GM23338 (cell line): ENCODE measurements around the gene CCSER2. TPM values are rescaled to one million over a fixed set of nuclear protein-coding genes. Genes with fewer than 3 reads are reported as not detected.
"Not testable (repeated sequence)": the region's sequence is repeated elsewhere in the genome, so short reads cannot be mapped to it uniquely, and the experiment has no call there.

ENCODE experiments used
- ATAC-seq: fragments of 200-7000 bp; cut with Tn5 transposase; 3 replicates; pipeline ENCODE4 v1.9.1; 2020
- DNase-seq: peaks from one replicate; pipeline ENCODE4 v3.0.0-alpha.2; 2015; ENCODE audit warnings: low spot score
- H2AFZ ChIP-seq: fragments of 200-600 bp; sonication (generic); 2 replicates; pipeline ENCODE4 v1.8.0; 2016; ENCODE audit warnings: antibody characterized with exemption, mild to moderate bottlenecking, moderate library complexity
- H3F3A ChIP-seq: fragments of 200-600 bp; sonication (generic); replicated peaks from 2 replicates; pipeline ENCODE4 v1.8.0; 2017; ENCODE audit warnings: antibody characterized with exemption, mixed run types, low read depth
- H3K27ac ChIP-seq: fragments of 200-600 bp; sonication (generic); 2 replicates; pipeline ENCODE4 v1.6.1; 2016; ENCODE audit warnings: low read depth
- H3K27me3 ChIP-seq: fragments of 200-600 bp; sonication (generic); 2 replicates; pipeline ENCODE4 v1.8.0; 2016; ENCODE audit warnings: mild to moderate bottlenecking, mixed run types, moderate library complexity; ENCODE audit not compliant: insufficient read depth
- H3K36me3 ChIP-seq: fragments of 200-600 bp; sonication (generic); 2 replicates; pipeline ENCODE4 v1.8.0; 2016; ENCODE audit warnings: mild to moderate bottlenecking; ENCODE audit not compliant: insufficient read depth
- H3K4me1 ChIP-seq: fragments of 200-600 bp; sonication (generic); 2 replicates; pipeline ENCODE4 v1.8.0; 2016; ENCODE audit warnings: mild to moderate bottlenecking, moderate library complexity; ENCODE audit not compliant: insufficient read depth
- H3K4me2 ChIP-seq: fragments of 200-600 bp; sonication (generic); 2 replicates; pipeline ENCODE4 v1.7.1; 2017; ENCODE audit warnings: mixed run types
- H3K4me3 ChIP-seq: fragments of 200-600 bp; sonication (generic); 2 replicates; pipeline ENCODE4 v1.6.1; 2016; ENCODE audit warnings: mixed run types
- H3K79me2 ChIP-seq: fragments of 200-600 bp; sonication (generic); replicated peaks from 2 replicates; pipeline ENCODE4 v1.8.0; 2017; ENCODE audit warnings: mild to moderate bottlenecking; ENCODE audit not compliant: insufficient read depth
- H3K9me2 ChIP-seq: fragments of 200-600 bp; sonication (generic); 2 replicates; pipeline ENCODE4 v1.8.0; 2017; ENCODE audit not compliant: insufficient read depth
- H4K20me1 ChIP-seq: fragments of 200-600 bp; sonication (generic); replicated peaks from 2 replicates; pipeline ENCODE4 v1.8.0; 2017; ENCODE audit warnings: mild to moderate bottlenecking; ENCODE audit not compliant: insufficient read depth
- H3K27ac Mint-ChIP-seq: 2 replicates; pipeline ENCODE4 v1.8.0; 2020; ENCODE audit warnings: inconsistent platforms, mild to moderate bottlenecking, moderate library complexity, mixed read lengths
- H3K27me3 Mint-ChIP-seq: 3 replicates; pipeline ENCODE4 v1.8.0; 2022; ENCODE audit warnings: low read depth, mild to moderate bottlenecking, moderate library complexity, mixed read lengths, inconsistent platforms; ENCODE audit not compliant: insufficient read depth, poor library complexity
- H3K36me3 Mint-ChIP-seq: 3 replicates; pipeline ENCODE4 v1.8.0; 2021; ENCODE audit warnings: low read depth, mild to moderate bottlenecking, inconsistent platforms, moderate library complexity, mixed read lengths
- H3K4me1 Mint-ChIP-seq: 3 replicates; pipeline ENCODE4 v1.8.0; 2020; ENCODE audit warnings: mild to moderate bottlenecking, inconsistent platforms, mixed read lengths
- H3K4me3 Mint-ChIP-seq: 3 replicates; pipeline ENCODE4 v1.8.0; 2021; ENCODE audit warnings: moderate library complexity, mild to moderate bottlenecking, inconsistent platforms, mixed read lengths
- H3K9me3 Mint-ChIP-seq: 3 replicates; pipeline ENCODE4 v1.8.0; 2020; ENCODE audit warnings: moderate library complexity, mild to moderate bottlenecking, inconsistent platforms, mixed read lengths
- CREB1 ChIP-seq: fragments of 250-450 bp; sonication (Bioruptor Pico); IDR thresholded peaks from 2 replicates; pipeline ENCODE4 v1.5.0; 2020; ENCODE audit warnings: low read depth, mild to moderate bottlenecking, moderate library complexity
- JUNB ChIP-seq: IDR thresholded peaks from one replicate; pipeline ENCODE4 v1.6.1; 2016; ENCODE audit warnings: antibody characterized with exemption; ENCODE audit not compliant: unreplicated experiment
- NANOG ChIP-seq: IDR thresholded peaks from 2 replicates; pipeline ENCODE4 v1.6.1; 2016; ENCODE audit warnings: antibody characterized with exemption, borderline replicate concordance
- POLR2AphosphoS5 ChIP-seq: IDR thresholded peaks from 2 replicates; pipeline ENCODE4 v1.6.1; 2016; ENCODE audit warnings: antibody characterized with exemption, low read depth
- ZNF114 ChIP-seq: fragments of 250-450 bp; sonication (Bioruptor Pico); IDR thresholded peaks from 2 replicates; pipeline ENCODE4 v1.5.0; 2020; ENCODE audit warnings: mild to moderate bottlenecking, moderate library complexity
- ZNF331 ChIP-seq: fragments of 250-450 bp; sonication (Bioruptor Pico); IDR thresholded peaks from 2 replicates; pipeline ENCODE4 v1.5.0; 2020; ENCODE audit warnings: low read depth, mild to moderate bottlenecking, moderate library complexity
- polyA plus RNA-seq: library from polyadenylated mRNA; unstranded; fragments of >200 nt; fragmentation: Nextera tagmentation; extraction: Ambion mirVana; gene quantifications from 2 replicates; pipeline ENCODE4 v1.2.1, GENCODE V29; 2016
- total RNA-seq: library from RNA; depleted of rRNA; stranded (reverse); fragments of >200 nt; shearing (Covaris generic); gene quantifications from 2 replicates; pipeline ENCODE4 v1.2.3, GENCODE V29; 2014
- TF ChIP-seq, protein P1 (sequence below): IDR thresholded peaks from one replicate; pipeline ENCODE4 v1.6.1; 2018; ENCODE audit warnings: antibody characterized with exemption; ENCODE audit not compliant: unreplicated experiment
- TF ChIP-seq, protein P2 (sequence below), 2 experiments: fragments of 200-600 bp in 1 of 2; sonication (generic) in 1 of 2; conservative IDR thresholded peaks; 2 replicates each; pipeline versions ENCODE4 v1.5.1 to v1.6.1; 2016 to 2017; ENCODE audit warnings: antibody characterized with exemption in 2 of 2, low read depth in 2 of 2, mild to moderate bottlenecking in 2 of 2, moderate library complexity in 1 of 2

CCSER2 gene
- total and polyA plus RNA-seq, 2 experiments from 2014 or later: 30.6 to 37.2 TPM

DNA sequence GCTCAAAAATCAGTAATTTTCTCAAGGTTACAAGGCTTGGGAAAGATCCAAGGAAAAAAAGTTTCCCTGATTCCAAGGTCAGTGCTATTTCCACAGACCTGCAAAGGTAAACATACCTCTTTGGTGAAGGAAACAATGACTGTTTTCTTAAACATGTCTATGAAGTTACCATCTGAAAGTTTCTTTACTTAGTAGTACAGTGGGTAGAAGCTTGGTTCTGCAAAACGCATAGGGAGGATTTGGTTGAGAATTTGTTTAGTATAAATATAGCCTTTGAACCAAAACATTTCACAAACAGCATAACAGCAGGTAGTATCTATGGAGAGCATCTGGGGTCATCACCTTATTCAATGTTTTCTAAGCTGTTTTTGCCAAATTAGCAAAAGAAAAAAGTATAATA is 169.6 kb downstream of the CCSER2 start:
- no peaks in the 10 kb centered on the region; the same call in 2 of the 3 replicates for H3K9me3 Mint-ChIP-seq
- H3K4me3 Mint-ChIP-seq: no peak overlapping the region
- no peak overlapping the region for H3K27ac Mint-ChIP-seq
- H3K4me1 Mint-ChIP-seq: peaks cover 22% of the 10 kb centered on the region
- no peaks in the 10 kb centered on the region; the same call in 1 of the 2 replicates for H3K36me3 ChIP-seq
- ATAC-seq: no peak
- H3K27ac ChIP-seq: no peak overlapping the region
- TF ChIP-seq CREB1 (no peak), ZNF114 (CRISPR knock-in tag) (no peak), ZNF331 (CRISPR knock-in tag) (no peak), POLR2AphosphoS5 (no peak), NANOG (no peak), JUNB (no peak)
- TF ChIP-seq, protein P1, sequence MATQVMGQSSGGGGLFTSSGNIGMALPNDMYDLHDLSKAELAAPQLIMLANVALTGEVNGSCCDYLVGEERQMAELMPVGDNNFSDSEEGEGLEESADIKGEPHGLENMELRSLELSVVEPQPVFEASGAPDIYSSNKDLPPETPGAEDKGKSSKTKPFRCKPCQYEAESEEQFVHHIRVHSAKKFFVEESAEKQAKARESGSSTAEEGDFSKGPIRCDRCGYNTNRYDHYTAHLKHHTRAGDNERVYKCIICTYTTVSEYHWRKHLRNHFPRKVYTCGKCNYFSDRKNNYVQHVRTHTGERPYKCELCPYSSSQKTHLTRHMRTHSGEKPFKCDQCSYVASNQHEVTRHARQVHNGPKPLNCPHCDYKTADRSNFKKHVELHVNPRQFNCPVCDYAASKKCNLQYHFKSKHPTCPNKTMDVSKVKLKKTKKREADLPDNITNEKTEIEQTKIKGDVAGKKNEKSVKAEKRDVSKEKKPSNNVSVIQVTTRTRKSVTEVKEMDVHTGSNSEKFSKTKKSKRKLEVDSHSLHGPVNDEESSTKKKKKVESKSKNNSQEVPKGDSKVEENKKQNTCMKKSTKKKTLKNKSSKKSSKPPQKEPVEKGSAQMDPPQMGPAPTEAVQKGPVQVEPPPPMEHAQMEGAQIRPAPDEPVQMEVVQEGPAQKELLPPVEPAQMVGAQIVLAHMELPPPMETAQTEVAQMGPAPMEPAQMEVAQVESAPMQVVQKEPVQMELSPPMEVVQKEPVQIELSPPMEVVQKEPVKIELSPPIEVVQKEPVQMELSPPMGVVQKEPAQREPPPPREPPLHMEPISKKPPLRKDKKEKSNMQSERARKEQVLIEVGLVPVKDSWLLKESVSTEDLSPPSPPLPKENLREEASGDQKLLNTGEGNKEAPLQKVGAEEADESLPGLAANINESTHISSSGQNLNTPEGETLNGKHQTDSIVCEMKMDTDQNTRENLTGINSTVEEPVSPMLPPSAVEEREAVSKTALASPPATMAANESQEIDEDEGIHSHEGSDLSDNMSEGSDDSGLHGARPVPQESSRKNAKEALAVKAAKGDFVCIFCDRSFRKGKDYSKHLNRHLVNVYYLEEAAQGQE: no peak
- TF ChIP-seq, protein P2, sequence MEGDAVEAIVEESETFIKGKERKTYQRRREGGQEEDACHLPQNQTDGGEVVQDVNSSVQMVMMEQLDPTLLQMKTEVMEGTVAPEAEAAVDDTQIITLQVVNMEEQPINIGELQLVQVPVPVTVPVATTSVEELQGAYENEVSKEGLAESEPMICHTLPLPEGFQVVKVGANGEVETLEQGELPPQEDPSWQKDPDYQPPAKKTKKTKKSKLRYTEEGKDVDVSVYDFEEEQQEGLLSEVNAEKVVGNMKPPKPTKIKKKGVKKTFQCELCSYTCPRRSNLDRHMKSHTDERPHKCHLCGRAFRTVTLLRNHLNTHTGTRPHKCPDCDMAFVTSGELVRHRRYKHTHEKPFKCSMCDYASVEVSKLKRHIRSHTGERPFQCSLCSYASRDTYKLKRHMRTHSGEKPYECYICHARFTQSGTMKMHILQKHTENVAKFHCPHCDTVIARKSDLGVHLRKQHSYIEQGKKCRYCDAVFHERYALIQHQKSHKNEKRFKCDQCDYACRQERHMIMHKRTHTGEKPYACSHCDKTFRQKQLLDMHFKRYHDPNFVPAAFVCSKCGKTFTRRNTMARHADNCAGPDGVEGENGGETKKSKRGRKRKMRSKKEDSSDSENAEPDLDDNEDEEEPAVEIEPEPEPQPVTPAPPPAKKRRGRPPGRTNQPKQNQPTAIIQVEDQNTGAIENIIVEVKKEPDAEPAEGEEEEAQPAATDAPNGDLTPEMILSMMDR (conservative IDR thresholded peaks at IDR 0.05; ENCODE audit: low read depth in 2 of 2): no peak
- H3K27me3 Mint-ChIP-seq: no peaks in the 10 kb centered on the region
- no peaks in the 10 kb centered on the region for H3K9me2 ChIP-seq
- no peak for DNase-seq
- H3K4me1 ChIP-seq: peaks cover 17% of the 10 kb centered on the region; the same call in 1 of the 2 replicates
- no peaks in the 10 kb centered on the region for H3K36me3 Mint-ChIP-seq
- no peaks in the 10 kb centered on the region for H3K79me2 ChIP-seq
- H2AFZ ChIP-seq: no peak overlapping the region
- no peaks in the 10 kb centered on the region for H3K27me3 ChIP-seq
- H3K4me2 ChIP-seq: no peak overlapping the region
- H3K4me3 ChIP-seq: no peak overlapping the region
- H3F3A ChIP-seq: no peaks in the 10 kb centered on the region
- no peaks in the 10 kb centered on the region for H4K20me1 ChIP-seq

DNA sequence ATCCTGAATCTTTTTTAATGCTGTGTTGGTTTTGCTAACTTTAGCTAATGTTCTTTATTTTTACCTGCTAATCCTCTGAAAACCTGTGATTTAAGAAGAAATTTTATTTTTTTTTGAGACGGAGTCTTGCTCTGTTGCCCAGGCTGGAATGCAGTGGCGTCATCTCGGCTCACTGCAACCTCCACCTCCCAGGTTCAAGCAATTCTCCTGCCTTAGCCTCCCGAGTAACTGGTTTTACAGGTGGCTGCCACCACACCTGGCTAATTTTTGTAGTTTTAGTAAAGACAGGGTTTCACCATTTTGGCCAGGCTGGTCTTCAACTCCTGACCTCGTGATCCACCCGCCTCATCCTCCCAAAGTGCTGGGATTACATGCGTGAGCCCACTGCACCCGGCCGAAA is 170.7 kb downstream of the CCSER2 start:
- not testable (repeated sequence) for H3K4me3 Mint-ChIP-seq, H3K27me3 Mint-ChIP-seq, ATAC-seq, H3K4me3 ChIP-seq, H3K27me3 ChIP-seq, H3K36me3 ChIP-seq, H3K9me2 ChIP-seq, H3K9me3 Mint-ChIP-seq, H3F3A ChIP-seq, H3K36me3 Mint-ChIP-seq, H3K27ac ChIP-seq, H3K4me2 ChIP-seq, DNase-seq, H4K20me1 ChIP-seq, H3K79me2 ChIP-seq, H3K27ac Mint-ChIP-seq, H2AFZ ChIP-seq
- peaks cover 19% of the 10 kb centered on the region for H3K4me1 Mint-ChIP-seq
- H3K4me1 ChIP-seq: peaks cover 17% of the 10 kb centered on the region; the same call in 1 of the 2 replicates
